Endothelial cell (in vitro differentiated cells): ENCODE results near the gene THOC6. TPM values are rescaled to one million over a fixed set of nuclear protein-coding genes. Genes with fewer than 3 reads are reported as not detected.
"Not testable (repeated sequence)": the region's sequence is repeated elsewhere in the genome, so short reads cannot be mapped to it uniquely, and the experiment has no call there.

Experiments
- DNase-seq: peaks from one replicate; pipeline ENCODE4 v3.0.0; 2021; ENCODE audit warnings: low spot score
- H3K27ac Mint-ChIP-seq: one replicate; pipeline ENCODE4 v1.8.0; 2021; ENCODE audit warnings: mixed read lengths, inconsistent platforms; ENCODE audit not compliant: unreplicated experiment
- H3K27me3 Mint-ChIP-seq: one replicate; pipeline ENCODE4 v1.8.0; 2021; ENCODE audit warnings: mild to moderate bottlenecking, moderate library complexity, mixed read lengths, inconsistent platforms; ENCODE audit not compliant: unreplicated experiment
- H3K36me3 Mint-ChIP-seq: one replicate; pipeline ENCODE4 v1.8.0; 2021; ENCODE audit warnings: mild to moderate bottlenecking, low read depth, mixed read lengths, inconsistent platforms; ENCODE audit not compliant: unreplicated experiment
- H3K4me1 Mint-ChIP-seq: one replicate; pipeline ENCODE4 v1.8.0; 2021; ENCODE audit warnings: mild to moderate bottlenecking, mixed read lengths, inconsistent platforms; ENCODE audit not compliant: unreplicated experiment
- H3K4me3 Mint-ChIP-seq: one replicate; pipeline ENCODE4 v1.8.0; 2021; ENCODE audit warnings: mild to moderate bottlenecking, mixed read lengths, inconsistent platforms; ENCODE audit not compliant: unreplicated experiment
- H3K9me3 Mint-ChIP-seq: one replicate; pipeline ENCODE4 v1.8.0; 2021; ENCODE audit warnings: mixed read lengths, inconsistent platforms; ENCODE audit not compliant: unreplicated experiment
- total RNA-seq: library from RNA; stranded (reverse); fragmentation: NEBNext Ultra II Directional; extraction: Animal tissue kit (Norgen Biotek cat#: 25700); gene quantifications from one replicate; pipeline ENCODE4 v1.2.1, GENCODE V29; 2021; ENCODE audit not compliant: unreplicated experiment
- TF ChIP-seq, protein P1 (sequence below): fragments of 200-600 bp; sonication (generic); IDR thresholded peaks from one replicate; pipeline ENCODE4 v1.5.0; 2021; ENCODE audit warnings: antibody characterized with exemption; ENCODE audit not compliant: unreplicated experiment

Gene THOC6
- total RNA-seq, 1 donor from 2014 or later: 22.9 TPM

DNA sequence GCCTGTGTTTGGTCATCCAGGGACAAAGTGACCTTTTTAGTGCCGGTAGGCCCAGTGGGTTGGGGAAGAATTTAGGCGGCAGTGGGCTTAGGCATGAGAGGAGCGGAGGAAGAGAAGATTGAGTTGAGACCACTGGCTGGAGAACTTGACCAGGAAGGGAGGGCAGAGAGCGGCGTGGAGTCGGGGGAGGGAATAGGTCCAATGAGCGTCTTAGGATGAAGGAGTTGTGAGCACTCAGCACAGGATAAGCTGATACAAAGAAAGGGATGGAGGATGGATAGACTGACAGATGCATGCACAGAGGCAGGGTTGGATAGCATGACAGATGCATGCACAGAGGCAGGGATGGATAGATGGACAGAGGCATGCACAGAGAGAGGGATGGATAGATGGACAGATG, 49.6 kb downstream of the THOC6 start:
- peaks cover 26% of the 10 kb centered on the region for H3K36me3 Mint-ChIP-seq
- no peak for DNase-seq
- no peak overlapping the region for H3K4me3 Mint-ChIP-seq
- no peaks in the 10 kb centered on the region for H3K9me3 Mint-ChIP-seq
- TF ChIP-seq, protein P1, sequence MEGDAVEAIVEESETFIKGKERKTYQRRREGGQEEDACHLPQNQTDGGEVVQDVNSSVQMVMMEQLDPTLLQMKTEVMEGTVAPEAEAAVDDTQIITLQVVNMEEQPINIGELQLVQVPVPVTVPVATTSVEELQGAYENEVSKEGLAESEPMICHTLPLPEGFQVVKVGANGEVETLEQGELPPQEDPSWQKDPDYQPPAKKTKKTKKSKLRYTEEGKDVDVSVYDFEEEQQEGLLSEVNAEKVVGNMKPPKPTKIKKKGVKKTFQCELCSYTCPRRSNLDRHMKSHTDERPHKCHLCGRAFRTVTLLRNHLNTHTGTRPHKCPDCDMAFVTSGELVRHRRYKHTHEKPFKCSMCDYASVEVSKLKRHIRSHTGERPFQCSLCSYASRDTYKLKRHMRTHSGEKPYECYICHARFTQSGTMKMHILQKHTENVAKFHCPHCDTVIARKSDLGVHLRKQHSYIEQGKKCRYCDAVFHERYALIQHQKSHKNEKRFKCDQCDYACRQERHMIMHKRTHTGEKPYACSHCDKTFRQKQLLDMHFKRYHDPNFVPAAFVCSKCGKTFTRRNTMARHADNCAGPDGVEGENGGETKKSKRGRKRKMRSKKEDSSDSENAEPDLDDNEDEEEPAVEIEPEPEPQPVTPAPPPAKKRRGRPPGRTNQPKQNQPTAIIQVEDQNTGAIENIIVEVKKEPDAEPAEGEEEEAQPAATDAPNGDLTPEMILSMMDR: no peak
- peaks cover 5% of the 10 kb centered on the region for H3K27me3 Mint-ChIP-seq
- no peak overlapping the region for H3K27ac Mint-ChIP-seq
- H3K4me1 Mint-ChIP-seq: peaks cover 13% of the 10 kb centered on the region

DNA sequence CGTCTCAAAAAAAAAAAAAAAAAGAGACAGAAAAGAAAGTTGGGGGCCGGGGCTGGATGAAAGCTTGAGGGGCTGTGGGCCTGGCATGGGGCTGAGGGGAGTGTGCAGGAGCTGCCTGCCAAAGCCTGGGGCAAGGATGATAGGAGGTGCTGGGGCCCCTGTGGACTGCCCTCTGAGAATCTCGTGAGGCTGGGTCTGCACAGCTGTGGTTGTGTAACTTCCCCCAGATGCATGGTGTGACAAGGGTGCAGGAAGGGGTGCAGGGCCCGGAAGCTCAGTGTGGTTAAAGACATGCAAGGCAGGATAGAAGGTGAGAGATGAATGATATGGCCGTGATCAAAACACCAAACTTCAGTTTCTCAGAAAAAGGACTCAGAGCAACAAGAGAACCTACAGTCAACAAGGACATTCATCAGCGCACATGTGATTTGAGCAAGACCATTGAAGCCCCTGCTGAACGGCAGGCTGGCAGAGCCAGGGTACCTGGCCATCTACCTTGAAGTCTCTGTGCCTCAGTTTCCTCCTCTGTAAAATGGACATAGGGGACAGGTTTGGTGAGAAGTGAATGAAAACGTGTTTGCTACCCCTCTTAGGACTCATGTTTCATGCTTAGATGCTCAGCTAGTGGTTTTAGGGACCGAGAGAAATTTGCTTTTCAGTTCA, 51.2 kb downstream of the THOC6 start:
- H3K4me1 Mint-ChIP-seq: peaks cover 13% of the 10 kb centered on the region

DNA sequence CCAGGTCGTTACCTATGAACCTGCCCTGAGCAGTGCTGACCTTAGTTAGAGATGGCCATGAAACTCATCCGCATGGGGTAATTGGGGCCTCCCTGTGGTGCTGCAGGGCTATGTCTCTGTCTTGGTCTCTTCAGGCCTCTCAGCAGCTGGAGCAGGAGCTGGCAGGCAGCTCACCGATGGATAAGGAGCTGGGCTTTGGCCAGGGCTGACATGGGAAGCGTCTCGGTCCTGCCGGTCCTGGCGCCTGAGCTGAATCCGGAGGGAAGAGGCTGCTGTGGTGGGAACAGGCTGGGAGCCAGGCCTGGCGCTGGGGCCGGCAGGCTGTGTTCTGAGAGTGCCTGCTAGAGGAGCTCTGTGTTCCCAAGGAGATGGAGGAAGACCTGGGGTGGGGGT, 51.7 kb downstream of the THOC6 start:
- Mint-ChIP-seq H3K27me3 (peaks cover 3% of the 10 kb centered on the region), H3K36me3 (peaks cover 25% of the 10 kb centered on the region), H3K4me1 (peaks cover 13% of the 10 kb centered on the region), H3K4me3 (no peak overlapping the region), H3K27ac (no peak overlapping the region), H3K9me3 (no peaks in the 10 kb centered on the region)
- TF ChIP-seq, protein P1: no peak
- DNase-seq: no peak

More for the DNA sequence above, 51.2 kb downstream of the THOC6 start:
- TF ChIP-seq, protein P1: no peak
- Mint-ChIP-seq H3K9me3 (no peaks in the 10 kb centered on the region), H3K36me3 (peaks cover 28% of the 10 kb centered on the region), H3K4me3 (no peak overlapping the region), H3K27ac (no peak overlapping the region), H3K27me3 (peaks cover 3% of the 10 kb centered on the region)
- no peak for DNase-seq

DNA sequence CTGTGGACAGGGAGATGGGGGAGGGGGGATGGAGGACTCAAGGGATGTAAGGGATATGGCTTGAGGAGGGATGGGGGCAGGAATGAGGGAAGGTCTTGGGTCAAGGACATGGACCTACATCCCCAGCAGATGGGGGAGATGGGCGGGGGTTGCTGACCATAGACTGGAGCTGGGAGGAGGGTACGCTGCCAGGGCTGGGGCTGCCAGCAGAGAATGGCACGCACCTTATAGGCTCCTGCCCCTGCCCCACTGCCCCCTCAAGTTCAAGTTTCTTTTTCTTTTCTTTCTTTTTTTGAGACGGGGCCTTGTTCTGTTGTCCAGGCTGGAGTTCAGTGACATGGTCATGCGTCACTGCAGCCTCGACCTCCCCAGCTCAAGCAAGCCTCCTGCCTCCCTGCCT, 52.1 kb downstream of the THOC6 start:
- H3K9me3 Mint-ChIP-seq, DNase-seq, H3K27me3 Mint-ChIP-seq, H3K27ac Mint-ChIP-seq, H3K4me3 Mint-ChIP-seq: not testable (repeated sequence)
- H3K4me1 Mint-ChIP-seq: peaks cover 13% of the 10 kb centered on the region
- peaks cover 25% of the 10 kb centered on the region for H3K36me3 Mint-ChIP-seq

DNA sequence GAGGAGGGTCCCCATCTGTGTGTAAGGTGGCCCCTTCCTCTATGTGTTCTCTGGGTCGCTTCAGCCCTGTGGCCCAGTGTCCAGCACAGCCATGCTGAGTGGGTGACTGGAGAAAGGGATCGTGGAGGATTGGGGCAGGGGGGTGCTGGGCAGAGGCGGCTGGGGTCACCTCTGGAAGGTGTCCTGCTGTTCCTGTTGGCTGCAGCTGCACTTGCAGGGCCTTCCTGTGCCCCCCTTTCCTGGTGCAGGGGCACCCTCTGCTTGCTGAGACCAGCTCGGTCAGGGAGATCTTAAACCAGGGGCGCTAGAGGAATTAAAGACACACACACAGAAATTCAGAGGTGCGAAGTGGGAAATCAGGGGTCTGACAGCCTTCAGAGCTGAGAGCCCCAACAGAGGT, 52.7 kb downstream of the THOC6 start:
- peaks cover 13% of the 10 kb centered on the region for H3K4me1 Mint-ChIP-seq
- peaks cover 25% of the 10 kb centered on the region for H3K36me3 Mint-ChIP-seq
- no peak overlapping the region for H3K27ac Mint-ChIP-seq
- no peak overlapping the region for H3K4me3 Mint-ChIP-seq
- H3K27me3 Mint-ChIP-seq: peaks cover 3% of the 10 kb centered on the region
- DNase-seq: no peak
- TF ChIP-seq, protein P1: no peak
- H3K9me3 Mint-ChIP-seq: no peaks in the 10 kb centered on the region

Other genes with a start within 250 kb of the THOC6 start
- 195 TPM for gene ELOB, start 246.8 kb upstream of the THOC6 start, total RNA-seq
- not detected for gene PRSS33, start 236.5 kb upstream of the THOC6 start, total RNA-seq
- not detected for gene PRSS41, start 225.6 kb upstream of the THOC6 start, total RNA-seq
- not detected for gene PRSS21, start 206.8 kb upstream of the THOC6 start, total RNA-seq
- 1.3 TPM for gene ZG16B, start 193.7 kb upstream of the THOC6 start, total RNA-seq
- 0.59 TPM for gene PRSS22, start 165.9 kb upstream of the THOC6 start, total RNA-seq
- gene FLYWCH2, start 140.8 kb upstream of the THOC6 start, total RNA-seq: 24.9 TPM
- 50.8 TPM for gene FLYWCH1, start 112.1 kb upstream of the THOC6 start, total RNA-seq
- gene KREMEN2, start 59.8 kb upstream of the THOC6 start, total RNA-seq: not detected
- 11.8 TPM for gene PAQR4, start 54.7 kb upstream of the THOC6 start, total RNA-seq
- 12.2 TPM for gene PKMYT1, start 43.6 kb upstream of the THOC6 start, total RNA-seq
- gene CLDN9, start 11.1 kb upstream of the THOC6 start, total RNA-seq: not detected
- gene CLDN6, start 5.9 kb upstream of the THOC6 start, total RNA-seq: 33.0 TPM
- 3.0 TPM for gene TNFRSF12A, start 3.7 kb upstream of the THOC6 start, total RNA-seq
- 28.7 TPM for gene HCFC1R1, start 93 bp upstream of the THOC6 start, total RNA-seq
- gene BICDL2, start 12.9 kb downstream of the THOC6 start, total RNA-seq: 0.13 TPM
- 5.4 TPM for gene MMP25, start 22.5 kb downstream of the THOC6 start, total RNA-seq
- gene IL32, start 41.6 kb downstream of the THOC6 start, total RNA-seq: 1.7 TPM
- gene ZSCAN10, start 75.3 kb downstream of the THOC6 start, total RNA-seq: 50.7 TPM
- 22.8 TPM for gene ZNF205, start 88.6 kb downstream of the THOC6 start, total RNA-seq
- gene ZNF213, start 111.0 kb downstream of the THOC6 start, total RNA-seq: 10.1 TPM
- gene OR1F1, start 164.2 kb downstream of the THOC6 start, total RNA-seq: not detected
- 13.4 TPM for gene ZNF200, start 211.1 kb downstream of the THOC6 start, total RNA-seq
- not detected for gene MEFV, start 232.6 kb downstream of the THOC6 start, total RNA-seq